ENCODE measurements around the gene MAEA.

- TF ChIP-seq CTCF (IDR thresholded peaks at IDR 0.05) (no peak), POLR2A (IDR thresholded peaks at IDR 0.05) (no peak)
These were observed 680 bp downstream of the MAEA start for GRCh38 chr4:1290165-1290977.

Data from tibial nerve (tissue), 3 donors.